ENCODE data around the gene SYT1.

- TF ChIP-seq CTCF (IDR thresholded peaks at IDR 0.05; ENCODE audit: insufficient read depth, low read length) (no peak), POLR2AphosphoS5 (IDR thresholded peaks at IDR 0.05; ENCODE audit: low read depth) (no peak), REST (IDR thresholded peaks at IDR 0.05; ENCODE audit: insufficient replicate concordance, low read depth) (no peak), GABPA (IDR thresholded peaks at IDR 0.05; ENCODE audit: low read depth) (no peak), SPI1 (IDR thresholded peaks at IDR 0.05; ENCODE audit: borderline replicate concordance, low read depth) (no peak)
These were observed 545.0 kb downstream of the SYT1 start for GRCh38 chr12:79409562-79409961.
